ENCODE results near the gene ST6GALNAC3.

DNA sequence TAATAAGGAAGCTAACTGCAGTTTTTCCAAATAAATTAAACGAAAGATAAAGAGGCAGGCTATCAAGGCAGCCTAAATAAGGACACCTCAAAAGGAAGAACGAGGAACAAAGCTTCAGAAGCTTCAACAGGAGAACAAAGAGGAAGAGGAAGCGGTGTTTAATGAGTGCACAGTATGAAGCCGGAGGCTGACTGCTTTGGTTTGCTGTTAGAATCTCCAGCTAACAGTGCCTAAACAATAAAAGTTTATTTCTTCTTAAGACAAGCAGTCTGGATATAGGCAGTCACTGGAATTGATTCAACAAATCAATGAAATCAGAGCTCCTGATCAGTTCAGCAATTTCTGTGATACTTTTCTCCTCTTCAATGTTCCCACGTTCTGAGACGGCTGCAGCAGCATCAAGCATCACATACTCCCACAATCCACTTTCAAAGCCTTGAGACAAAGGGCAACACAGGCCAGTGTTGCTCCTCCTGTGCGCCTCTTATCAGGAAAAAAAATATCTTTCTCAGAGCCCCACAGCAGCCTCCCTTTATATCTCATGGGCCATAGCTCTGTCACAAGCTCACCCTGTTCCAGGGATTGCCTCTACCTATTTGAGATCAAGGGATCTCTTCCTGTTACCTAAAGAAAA, 427.2 kb downstream of the ST6GALNAC3 start:
- TF ChIP-seq, protein P1, sequence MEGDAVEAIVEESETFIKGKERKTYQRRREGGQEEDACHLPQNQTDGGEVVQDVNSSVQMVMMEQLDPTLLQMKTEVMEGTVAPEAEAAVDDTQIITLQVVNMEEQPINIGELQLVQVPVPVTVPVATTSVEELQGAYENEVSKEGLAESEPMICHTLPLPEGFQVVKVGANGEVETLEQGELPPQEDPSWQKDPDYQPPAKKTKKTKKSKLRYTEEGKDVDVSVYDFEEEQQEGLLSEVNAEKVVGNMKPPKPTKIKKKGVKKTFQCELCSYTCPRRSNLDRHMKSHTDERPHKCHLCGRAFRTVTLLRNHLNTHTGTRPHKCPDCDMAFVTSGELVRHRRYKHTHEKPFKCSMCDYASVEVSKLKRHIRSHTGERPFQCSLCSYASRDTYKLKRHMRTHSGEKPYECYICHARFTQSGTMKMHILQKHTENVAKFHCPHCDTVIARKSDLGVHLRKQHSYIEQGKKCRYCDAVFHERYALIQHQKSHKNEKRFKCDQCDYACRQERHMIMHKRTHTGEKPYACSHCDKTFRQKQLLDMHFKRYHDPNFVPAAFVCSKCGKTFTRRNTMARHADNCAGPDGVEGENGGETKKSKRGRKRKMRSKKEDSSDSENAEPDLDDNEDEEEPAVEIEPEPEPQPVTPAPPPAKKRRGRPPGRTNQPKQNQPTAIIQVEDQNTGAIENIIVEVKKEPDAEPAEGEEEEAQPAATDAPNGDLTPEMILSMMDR (IDR thresholded peaks at IDR 0.05; ENCODE audit: poor library complexity) = no peak
- TF ChIP-seq EZH2phosphoT487 (IDR thresholded peaks at IDR 0.05; ENCODE audit: low read depth, severe bottlenecking, unreplicated experiment) = no peak

All from hepatocyte (in vitro differentiated cells).